ENCODE results near the gene SLC6A11. TPM values are rescaled to one million over a fixed set of nuclear protein-coding genes. Genes with fewer than 3 reads are reported as not detected.

The SLC6A11 gene
- total and polyA plus RNA-seq, 2 donors (not counting 3 experiments of a cell fraction or from before 2014, with no cell fraction given): not detected

DNA sequence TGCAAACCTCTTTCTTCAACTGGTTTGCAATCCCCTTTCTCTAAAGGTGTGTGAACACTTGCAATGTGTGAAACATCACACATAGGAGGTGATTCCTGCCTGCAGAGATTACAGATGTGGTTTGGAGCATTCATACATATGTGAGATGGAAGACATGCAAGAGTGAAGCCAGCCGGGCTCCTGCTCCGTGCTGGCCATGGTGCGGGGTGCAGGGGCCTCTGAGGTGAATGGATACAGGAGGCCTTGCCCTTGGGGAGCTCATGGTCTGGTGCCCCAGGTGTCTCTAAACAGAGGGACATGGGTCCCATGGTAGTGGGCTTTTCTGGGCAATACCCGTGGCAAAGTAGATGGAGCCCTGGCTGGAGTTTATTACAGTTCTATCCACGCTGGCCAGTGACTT lies 6.0 kb downstream of the SLC6A11 start:
- no peaks in the 10 kb centered on the region for H3K79me2 ChIP-seq (ENCODE audit: control insufficient read depth, insufficient read depth, low read length)
- H3K4me1 ChIP-seq (ENCODE audit: control insufficient read depth, extremely low read depth, insufficient read depth, low read length): no peaks in the 10 kb centered on the region
- no peaks in the 10 kb centered on the region for H3K9me3 ChIP-seq (replicated peaks; ENCODE audit: control insufficient read depth, insufficient read depth, low read length)
- TF ChIP-seq FOS (IDR thresholded peaks at IDR 0.05; ENCODE audit: borderline replicate concordance, insufficient read depth, low read length) (no peak), GATA2 (IDR thresholded peaks at IDR 0.05; ENCODE audit: insufficient read depth, insufficient read length, low read depth, low read length) (no peak), EZH2 (IDR thresholded peaks at IDR 0.05; ENCODE audit: borderline replicate concordance, low read depth, low read length, severe bottlenecking) (no peak), POLR2AphosphoS5 (IDR thresholded peaks at IDR 0.05; ENCODE audit: insufficient read depth, low read depth, low read length) (no peak), JUN (IDR thresholded peaks at IDR 0.05; ENCODE audit: borderline replicate concordance, insufficient read depth, insufficient read length, low read depth) (no peak), MYC (IDR thresholded peaks at IDR 0.05; ENCODE audit: low read depth, low read length) (no peak), POLR2A (IDR thresholded peaks at IDR 0.05; ENCODE audit: low read depth, low read length) (no peak)
- TF ChIP-seq, protein P1, sequence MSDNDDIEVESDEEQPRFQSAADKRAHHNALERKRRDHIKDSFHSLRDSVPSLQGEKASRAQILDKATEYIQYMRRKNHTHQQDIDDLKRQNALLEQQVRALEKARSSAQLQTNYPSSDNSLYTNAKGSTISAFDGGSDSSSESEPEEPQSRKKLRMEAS (IDR thresholded peaks at IDR 0.05; ENCODE audit: insufficient read depth, insufficient read length): no peak
- TF ChIP-seq, protein P2, sequence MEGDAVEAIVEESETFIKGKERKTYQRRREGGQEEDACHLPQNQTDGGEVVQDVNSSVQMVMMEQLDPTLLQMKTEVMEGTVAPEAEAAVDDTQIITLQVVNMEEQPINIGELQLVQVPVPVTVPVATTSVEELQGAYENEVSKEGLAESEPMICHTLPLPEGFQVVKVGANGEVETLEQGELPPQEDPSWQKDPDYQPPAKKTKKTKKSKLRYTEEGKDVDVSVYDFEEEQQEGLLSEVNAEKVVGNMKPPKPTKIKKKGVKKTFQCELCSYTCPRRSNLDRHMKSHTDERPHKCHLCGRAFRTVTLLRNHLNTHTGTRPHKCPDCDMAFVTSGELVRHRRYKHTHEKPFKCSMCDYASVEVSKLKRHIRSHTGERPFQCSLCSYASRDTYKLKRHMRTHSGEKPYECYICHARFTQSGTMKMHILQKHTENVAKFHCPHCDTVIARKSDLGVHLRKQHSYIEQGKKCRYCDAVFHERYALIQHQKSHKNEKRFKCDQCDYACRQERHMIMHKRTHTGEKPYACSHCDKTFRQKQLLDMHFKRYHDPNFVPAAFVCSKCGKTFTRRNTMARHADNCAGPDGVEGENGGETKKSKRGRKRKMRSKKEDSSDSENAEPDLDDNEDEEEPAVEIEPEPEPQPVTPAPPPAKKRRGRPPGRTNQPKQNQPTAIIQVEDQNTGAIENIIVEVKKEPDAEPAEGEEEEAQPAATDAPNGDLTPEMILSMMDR (IDR thresholded peaks at IDR 0.05; ENCODE audit: extremely low read depth in 1 of 2, insufficient read depth in 1 of 2, low read depth in 1 of 2, low read length in 2 of 2): no peak
- H3K4me2 ChIP-seq (ENCODE audit: insufficient read depth, low read length): no peak overlapping the region
- intact Hi-C loops (cut with micrococcal nuclease): no loop called here
- H3K27me3 ChIP-seq (ENCODE audit: control insufficient read depth in 2 of 2, insufficient read depth in 2 of 2, low read length in 2 of 2): peaks cover 0 to 2% of the 10 kb centered on the region in 2 experiments
- no peaks in the 10 kb centered on the region for H4K20me1 ChIP-seq (replicated peaks; ENCODE audit: control insufficient read depth, extremely low read depth, insufficient read depth, low read length)
- H3K9ac ChIP-seq (replicated peaks; ENCODE audit: extremely low read depth, insufficient read depth, low read length): no peak overlapping the region
- FAIRE-seq (no peak), DNase-seq (ENCODE audit: low read depth, low spot score) (no peak)
- H2AFZ ChIP-seq (ENCODE audit: low read depth, low read length): no peak overlapping the region
- POLR2A ChIA-PET: no interaction called here
- H3K36me3 ChIP-seq (ENCODE audit: control insufficient read depth in 2 of 2, extremely low read depth in 1 of 2, insufficient read depth in 2 of 2, low read length in 2 of 2): no peaks in the 10 kb centered on the region
- dilution Hi-C loops (cut with MboI; ENCODE audit: extremely low pct_ligation_motif_present, low sequenced_read_pairs): no loop called here
- no TSS peak for BruUV-seq (replicated peaks)
- no peak overlapping the region for H3K4me3 ChIP-seq (replicated peaks in 1 of 3; ENCODE audit: insufficient read depth in 1 of 3, low read depth in 1 of 3, low read length in 3 of 3)
- CTCF ChIA-PET: no interaction called here
- H3K27ac ChIP-seq (ENCODE audit: insufficient read depth, low read depth, low read length): no peak overlapping the region
- no peaks in the 10 kb centered on the region for H3K9me1 ChIP-seq (replicated peaks; ENCODE audit: control insufficient read depth, extremely low read depth, insufficient read depth, low read length)
